Aorta (tissue), 5 donors: ENCODE data around the gene FA2H. TPM values are rescaled to one million over a fixed set of nuclear protein-coding genes. Genes with fewer than 3 reads are reported as not detected.

ENCODE experiments used
- ATAC-seq: fragments of 200-7000 bp; cut with Tn5 transposase; one replicate; pipeline ENCODE4 v1.9.1; 2022; ENCODE audit warnings: moderate library complexity; ENCODE audit not compliant: low FRiP score
- DNase-seq, 2 donors: peaks; one replicate each; pipeline ENCODE4 v3.0.0-alpha.2; 2020
- H3K27ac ChIP-seq, 2 donors: one replicate each; pipeline ENCODE4 v1.5.1; 2013; ENCODE audit warnings: low read length in 2 of 2, mild to moderate bottlenecking in 2 of 2, moderate library complexity in 2 of 2, control low read depth in 1 of 2, inconsistent platforms in 1 of 2, low read depth in 1 of 2
- H3K27me3 ChIP-seq, 2 donors: one replicate each; pipeline ENCODE4 v1.6.1; 2013; ENCODE audit warnings: control low read depth in 1 of 2, low read length in 1 of 2, mild to moderate bottlenecking in 1 of 2, moderate library complexity in 1 of 2; ENCODE audit not compliant: insufficient read depth in 2 of 2, control insufficient read depth in 1 of 2
- H3K36me3 ChIP-seq, 2 donors: one replicate each; pipeline ENCODE4 v1.6.1; 2013; ENCODE audit warnings: control low read depth in 1 of 2, low read length in 1 of 2, mild to moderate bottlenecking in 1 of 2; ENCODE audit not compliant: insufficient read depth in 2 of 2, control insufficient read depth in 1 of 2
- H3K4me1 ChIP-seq, 2 donors: one replicate each; pipeline ENCODE4 v1.6.1; 2013; ENCODE audit warnings: low read length in 2 of 2, control low read depth in 1 of 2, mild to moderate bottlenecking in 1 of 2, moderate library complexity in 1 of 2; ENCODE audit not compliant: insufficient read depth in 2 of 2, control insufficient read depth in 1 of 2
- H3K4me3 ChIP-seq, 2 donors: one replicate each; pipeline ENCODE4 v1.5.1; 2013; ENCODE audit warnings: low read length in 2 of 2, control low read depth in 1 of 2, mild to moderate bottlenecking in 1 of 2
- H3K9me3 ChIP-seq: one replicate; pipeline ENCODE4 v1.6.1; 2013; ENCODE audit warnings: mild to moderate bottlenecking, low read length; ENCODE audit not compliant: control insufficient read depth
- WGBS, 2 donors: extraction: QIAGEN DNeasy Blood & Tissue Kit; methylation state at CpG; one replicate each; pipeline ENCODE4 v1.1.7; 2013; 5-methylcytosine and 5-hydroxymethylcytosine counted together
- intact Hi-C, 2 donors: fragments of 100-400 bp; cut with DNase I; formaldehyde crosslinking; loops; one replicate each; pipeline versions ENCODE4 v1.14.2 to v1.15.0; 2022
- polyA plus RNA-seq, 2 donors: library from polyadenylated mRNA; stranded (reverse); fragments of 200-250 nt; gene quantifications; one replicate each; pipeline ENCODE4 v1.2.3, GENCODE V29; 2013
- total RNA-seq, 2 donors: library from RNA; stranded (reverse); fragmentation: NEBNext Ultra II Directional; extraction: Animal tissue kit (Norgen Biotek cat#: 25700); gene quantifications; one replicate each; pipeline ENCODE4 v1.2.1, GENCODE V29; 2021
- donor health status: healthy with polysubstance abuse.
- donor health status: Bipolar disorder and iron deficiency.
- donor health status: DM: no; HTN: no; CAD: no.
- donor health status: DM: no; HTN: no; CAD: no.
- donor health status: DM: yes; HTN: yes; CAD: no.

FA2H gene
- total and polyA plus RNA-seq, 4 donors = 0.49 to 1.9 (median 0.54) TPM; not detected in 1

GRCh38 chr16:74736531-74737157 is 38.0 kb downstream of the FA2H start:
- Histone ChIP-seq H3K9me3 (no peaks in the 10 kb centered on the region), H3K27me3 (no peaks in the 10 kb centered on the region), H3K36me3 (no peaks in the 10 kb centered on the region), H3K4me3 (no peak overlapping the region), H3K4me1 (no peaks in the 10 kb centered on the region), H3K27ac (no peak overlapping the region)
- intact Hi-C loops = no loop called here
- 85 to 86% methylated on average over 9 of the region's 9 CpGs for WGBS, 2 donors
- ATAC-seq (no peak), DNase-seq (no peak)

- Histone ChIP-seq H3K36me3 (no peaks in the 10 kb centered on the region), H3K9me3 (no peaks in the 10 kb centered on the region), H3K4me1 (no peaks in the 10 kb centered on the region), H3K4me3 (no peak overlapping the region), H3K27ac (no peak overlapping the region), H3K27me3 (no peaks in the 10 kb centered on the region)
- intact Hi-C loops = no loop called here
- ATAC-seq = no peak
- 96 to 97% methylated on average over 3 of the region's 3 CpGs for WGBS, 2 donors
- no peak for DNase-seq
Measured at GRCh38 chr16:74735554-74735953, 39.1 kb downstream of the FA2H start.

GRCh38 chr16:74735162-74735452 is 39.5 kb downstream of the FA2H start:
- H3K4me3 ChIP-seq = no peak overlapping the region
- 84 to 88% methylated on average over 10 of the region's 10 CpGs for WGBS, 2 donors
- no peaks in the 10 kb centered on the region for H3K27me3 ChIP-seq
- H3K4me1 ChIP-seq = no peaks in the 10 kb centered on the region
- H3K36me3 ChIP-seq = no peaks in the 10 kb centered on the region
- DNase-seq = no peak
- H3K27ac ChIP-seq = no peak overlapping the region
- no peaks in the 10 kb centered on the region for H3K9me3 ChIP-seq
- intact Hi-C loops = no loop called here
- no peak for ATAC-seq

GRCh38 chr16:74734361-74735161 is 40.1 kb downstream of the FA2H start:
- no peaks in the 10 kb centered on the region for H3K27me3 ChIP-seq
- no peaks in the 10 kb centered on the region for H3K4me1 ChIP-seq
- 55 to 57% methylated on average over 20 to 21 of the region's 21 CpGs for WGBS, 2 donors
- no peak overlapping the region for H3K4me3 ChIP-seq
- no peak for ATAC-seq
- H3K9me3 ChIP-seq = no peaks in the 10 kb centered on the region
- intact Hi-C loops = no loop called here
- DNase-seq = no peak
- no peaks in the 10 kb centered on the region for H3K36me3 ChIP-seq
- H3K27ac ChIP-seq = no peak overlapping the region

GRCh38 chr16:74732707-74733350 is 41.8 kb downstream of the FA2H start:
- no peaks in the 10 kb centered on the region for H3K9me3 ChIP-seq
- intact Hi-C loops = no loop called here
- H3K4me3 ChIP-seq = no peak overlapping the region
- no peaks in the 10 kb centered on the region for H3K27me3 ChIP-seq
- no peak for DNase-seq
- no peak for ATAC-seq
- no peaks in the 10 kb centered on the region for H3K4me1 ChIP-seq
- H3K36me3 ChIP-seq = no peaks in the 10 kb centered on the region
- H3K27ac ChIP-seq = no peak overlapping the region
- WGBS, 2 donors = 92 to 94% methylated on average over 15 of the region's 15 CpGs

- DNase-seq (no peak), ATAC-seq (no peak)
- no peaks in the 10 kb centered on the region for H3K36me3 ChIP-seq
- no peak overlapping the region for H3K27ac ChIP-seq
- no peaks in the 10 kb centered on the region for H3K4me1 ChIP-seq
- 90 to 91% methylated on average over 8 of the region's 8 CpGs for WGBS, 2 donors
- no peaks in the 10 kb centered on the region for H3K27me3 ChIP-seq
- peaks cover 2% of the 10 kb centered on the region for H3K9me3 ChIP-seq
- intact Hi-C loops = no loop called here
- H3K4me3 ChIP-seq = no peak overlapping the region
Measured at GRCh38 chr16:74731853-74732477, 42.7 kb downstream of the FA2H start.

- DNase-seq (no peak), ATAC-seq (no peak)
- H3K27ac ChIP-seq = no peak overlapping the region
- no peak overlapping the region for H3K4me3 ChIP-seq
- intact Hi-C loops = no loop called here
- H3K4me1 ChIP-seq = no peaks in the 10 kb centered on the region
- H3K27me3 ChIP-seq = no peaks in the 10 kb centered on the region
- H3K36me3 ChIP-seq = no peaks in the 10 kb centered on the region
- WGBS, 2 donors = 70 to 72% methylated on average over 11 of the region's 11 CpGs
- peaks cover 3% of the 10 kb centered on the region for H3K9me3 ChIP-seq
Measured at GRCh38 chr16:74729783-74730683, 44.6 kb downstream of the FA2H start.

GRCh38 chr16:74727903-74728302 is 46.7 kb downstream of the FA2H start:
- Histone ChIP-seq H3K27me3 (no peaks in the 10 kb centered on the region), H3K27ac (no peak overlapping the region), H3K36me3 (no peaks in the 10 kb centered on the region), H3K4me1 (no peaks in the 10 kb centered on the region), H3K9me3 (peaks cover 3% of the 10 kb centered on the region), H3K4me3 (no peak overlapping the region)
- ATAC-seq (no peak), DNase-seq (no peak)
- 91 to 96% methylated on average over 4 of the region's 4 CpGs for WGBS, 2 donors
- intact Hi-C loops = no loop called here
